ENCODE data around the gene MATN4.
A peak's percentile ranks its signal among the peaks of the same experiment; 100 is the strongest.

MATN4 gene

GRCh38 chr20:45313065-45313695, 5.1 kb upstream of the MATN4 start:
- DNase-seq: no peak

GRCh38 chr20:45312241-45312640, 4.1 kb upstream of the MATN4 start:
- DNase-seq: no peak

DNA sequence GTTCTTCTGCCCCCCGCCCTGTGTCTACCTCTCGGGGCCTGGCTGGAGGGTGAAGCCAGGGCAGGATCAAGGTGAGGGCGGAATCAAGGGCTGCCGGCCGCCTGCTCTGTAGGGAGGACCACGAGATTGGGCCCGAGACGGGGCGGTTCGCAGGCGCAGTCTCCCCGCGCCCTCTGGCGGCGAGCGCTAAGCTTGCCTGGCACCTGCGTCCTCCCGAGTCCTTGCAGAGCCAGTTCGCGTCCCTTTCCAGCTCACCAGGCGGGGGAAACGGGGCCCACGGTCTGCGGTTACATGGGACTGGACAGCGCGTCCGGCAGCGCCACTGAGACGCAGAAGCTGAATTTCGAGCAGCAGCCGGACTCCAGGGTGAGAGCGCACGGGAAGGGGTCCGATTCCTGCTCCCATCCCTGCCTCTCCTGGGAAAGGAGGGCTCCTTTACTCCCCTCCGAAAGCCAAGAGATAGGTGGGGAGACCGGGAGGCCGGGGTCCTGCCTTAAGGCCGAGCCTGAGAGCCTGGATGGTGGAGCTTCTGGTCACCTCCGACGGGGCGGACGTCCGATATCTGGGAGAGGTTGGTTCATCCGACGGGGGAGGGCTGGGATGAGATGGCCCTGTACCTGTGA, 3.6 kb upstream of the MATN4 start:
- no peak for DNase-seq

DNA sequence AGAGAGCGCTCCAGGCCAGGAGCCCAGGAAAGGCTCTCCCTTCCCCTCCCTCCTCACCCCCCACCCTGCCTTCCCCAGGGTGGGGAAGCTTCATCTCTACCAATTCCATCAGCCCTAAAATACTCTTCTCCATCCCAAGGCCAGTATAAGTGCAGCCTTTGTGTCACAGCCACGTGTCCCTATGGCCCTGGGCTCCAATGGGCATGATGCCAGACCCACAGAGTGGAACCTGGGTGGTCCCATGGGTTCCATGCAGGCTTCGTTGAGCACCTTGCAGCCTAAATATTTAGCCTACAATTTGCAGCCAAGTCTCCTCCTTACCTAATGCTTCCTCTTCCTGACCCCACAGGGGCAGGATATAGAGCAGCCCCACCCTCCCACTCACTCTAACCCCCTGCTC, 976 bp upstream of the MATN4 start:
- DNase-seq: no peak

GRCh38 chr20:45307076-45307640, 941 bp downstream of the MATN4 start:
- no peak for DNase-seq

DNA sequence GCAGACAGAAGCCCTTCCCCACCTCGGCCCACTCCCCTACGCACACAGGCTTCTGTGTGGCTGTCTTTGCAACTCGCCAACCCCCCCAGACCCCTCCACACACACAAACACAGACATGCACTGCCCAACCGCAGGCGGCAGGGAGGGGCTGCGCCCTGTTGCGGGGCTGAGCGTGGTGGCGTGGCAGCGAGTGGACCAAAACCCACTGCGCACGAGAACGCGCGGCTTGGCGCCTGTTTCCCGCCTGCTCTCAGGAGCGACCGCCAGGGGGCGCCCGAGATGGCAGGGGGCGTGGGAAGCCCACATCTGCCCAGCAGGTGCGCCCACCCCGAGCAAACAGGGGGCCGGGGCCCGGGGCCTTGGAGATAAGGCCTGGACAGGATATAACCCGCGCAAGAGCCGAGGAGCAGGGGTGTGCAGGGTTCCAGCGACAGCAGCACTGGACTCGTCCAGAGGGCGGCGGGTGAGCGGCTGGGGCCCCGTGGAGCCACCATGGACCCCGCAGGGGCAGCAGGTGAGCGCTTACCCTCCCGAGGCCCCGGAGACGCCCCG, 1.6 kb downstream of the MATN4 start, which contains the start of gene RBPJL:
Gene RBPJL (plus strand): TSS at position 410 of the 552 bp plus-strand sequence. CDS start 83 bp downstream, at position 493.
- DNase-seq: no peak

DNA sequence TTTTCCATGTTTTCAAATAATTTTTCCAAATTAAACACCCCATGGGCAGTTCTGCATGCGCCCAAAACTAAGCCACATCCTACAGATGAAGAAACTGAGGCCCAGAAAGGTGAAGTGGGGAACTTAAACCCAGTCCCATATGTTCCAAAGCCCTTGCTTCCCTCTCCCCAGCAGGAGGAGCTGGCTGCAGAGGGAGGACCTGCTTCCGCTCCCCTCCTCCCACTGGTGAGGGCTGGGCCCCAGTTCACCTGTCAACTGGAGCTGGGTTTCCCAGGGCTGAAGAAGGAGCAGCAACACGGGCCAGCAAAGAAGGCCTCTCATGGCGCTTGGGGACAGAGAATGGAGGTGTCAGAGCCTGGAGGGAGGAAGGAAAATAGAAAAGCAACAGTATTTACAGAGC, 2.8 kb downstream of the MATN4 start:
- DNase-seq: no peak

DNA sequence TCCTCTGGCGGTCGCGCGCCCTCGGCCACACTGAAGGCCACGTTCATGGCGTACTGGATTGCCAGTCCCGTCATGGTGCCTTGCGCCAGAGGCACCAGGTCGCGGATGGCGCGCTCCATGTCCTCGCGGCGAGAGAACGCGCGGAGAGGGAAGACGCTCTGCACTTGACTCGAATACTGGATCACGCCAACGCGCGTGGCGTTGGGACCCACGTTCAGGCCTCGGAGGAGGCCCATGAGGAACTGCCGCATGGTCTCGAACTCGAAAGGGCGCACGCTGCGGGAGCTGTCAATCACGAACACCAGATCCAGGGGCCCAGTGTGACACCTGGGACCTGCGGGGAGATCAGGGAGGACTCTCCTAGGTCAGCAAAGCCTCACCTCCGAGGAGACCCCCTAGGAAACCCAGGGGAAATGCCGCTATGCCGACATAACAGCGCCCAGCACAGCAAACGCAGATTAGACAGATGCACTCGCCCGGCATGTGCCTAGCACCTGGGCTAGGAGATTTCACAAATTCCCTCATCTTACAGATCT, 3.6 kb downstream of the MATN4 start:
- DNase-seq: no peak

GRCh38 chr20:45303586-45304463, 4.3 kb downstream of the MATN4 start:
- DNase-seq: no peak

DNA sequence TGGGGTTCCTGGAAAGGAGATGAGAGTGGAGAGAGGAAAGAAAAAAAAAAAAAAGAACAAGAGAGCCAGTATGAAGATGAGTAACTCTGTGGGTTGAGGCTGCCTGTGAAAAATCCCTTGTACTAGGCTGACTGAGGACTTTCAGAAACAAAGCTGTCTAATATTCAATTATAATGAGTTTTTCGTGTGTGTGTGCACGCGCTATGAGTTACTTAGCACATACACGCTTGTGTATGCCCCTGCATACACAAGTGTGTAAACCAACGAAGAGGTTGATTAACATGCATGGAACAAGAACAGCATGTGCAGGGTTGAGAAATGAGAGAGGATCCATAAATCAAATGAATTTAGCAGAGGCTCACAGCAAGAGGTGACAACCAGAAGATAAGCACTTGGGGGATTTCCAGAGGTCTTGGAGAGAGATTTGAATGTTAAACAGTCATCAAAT, 6.3 kb downstream of the MATN4 start:
- no peak for DNase-seq

- no peak for DNase-seq
Measured at GRCh38 chr20:45300961-45301360, 7.1 kb downstream of the MATN4 start.

DNA sequence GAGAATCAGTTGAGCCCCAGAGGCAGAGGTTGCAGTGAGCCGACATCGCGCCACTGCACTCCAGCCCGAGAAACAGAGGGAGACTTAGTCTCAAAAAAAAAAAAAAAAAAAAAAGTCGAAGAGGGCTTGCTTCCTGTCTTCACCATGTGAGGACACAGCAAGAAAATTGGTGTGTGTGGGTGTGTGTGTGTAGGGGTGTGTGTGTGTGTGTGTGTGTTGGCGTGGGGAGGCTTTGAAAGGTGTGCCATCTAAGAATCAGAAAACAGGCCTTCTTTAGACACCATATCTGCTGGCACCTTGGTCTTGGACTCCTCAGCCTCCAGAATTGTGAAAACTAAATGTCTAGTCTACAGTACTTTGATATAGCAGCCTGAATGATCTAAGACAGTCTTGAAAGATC, 8.3 kb downstream of the MATN4 start:
- no peak for DNase-seq

GRCh38 chr20:45297786-45298497, 10.2 kb downstream of the MATN4 start:
- no peak for DNase-seq

GRCh38 chr20:45294659-45295058, 13.4 kb downstream of the MATN4 start:
- no peak for DNase-seq

GRCh38 chr20:45294003-45294368, 14.1 kb downstream of the MATN4 start:
- DNase-seq: no peak

- DNase-seq: peak; percentile 25
Measured at GRCh38 chr20:45293041-45294002, 14.8 kb downstream of the MATN4 start.

DNA sequence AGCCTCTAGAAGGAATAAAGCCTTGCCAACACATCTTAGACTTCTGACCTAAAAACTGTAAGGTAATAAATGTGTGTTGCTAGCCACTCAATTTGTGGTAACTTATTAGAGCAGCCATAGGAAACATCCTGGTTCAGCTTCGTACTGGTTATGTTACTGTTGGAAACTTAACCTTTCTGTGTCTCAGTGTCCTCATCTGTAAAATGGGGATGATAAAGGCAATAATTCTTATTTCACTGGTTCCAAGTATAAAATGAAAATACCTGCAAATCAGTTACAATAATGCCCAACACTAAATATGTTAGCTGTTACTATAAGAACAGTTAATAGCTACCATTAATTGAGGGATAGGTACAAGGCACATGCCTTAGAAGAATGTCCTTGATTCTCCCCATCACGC, 15.8 kb downstream of the MATN4 start:
- no peak for DNase-seq

- DNase-seq: no peak
Measured at GRCh38 chr20:45291526-45291925, 16.6 kb downstream of the MATN4 start.

DNA sequence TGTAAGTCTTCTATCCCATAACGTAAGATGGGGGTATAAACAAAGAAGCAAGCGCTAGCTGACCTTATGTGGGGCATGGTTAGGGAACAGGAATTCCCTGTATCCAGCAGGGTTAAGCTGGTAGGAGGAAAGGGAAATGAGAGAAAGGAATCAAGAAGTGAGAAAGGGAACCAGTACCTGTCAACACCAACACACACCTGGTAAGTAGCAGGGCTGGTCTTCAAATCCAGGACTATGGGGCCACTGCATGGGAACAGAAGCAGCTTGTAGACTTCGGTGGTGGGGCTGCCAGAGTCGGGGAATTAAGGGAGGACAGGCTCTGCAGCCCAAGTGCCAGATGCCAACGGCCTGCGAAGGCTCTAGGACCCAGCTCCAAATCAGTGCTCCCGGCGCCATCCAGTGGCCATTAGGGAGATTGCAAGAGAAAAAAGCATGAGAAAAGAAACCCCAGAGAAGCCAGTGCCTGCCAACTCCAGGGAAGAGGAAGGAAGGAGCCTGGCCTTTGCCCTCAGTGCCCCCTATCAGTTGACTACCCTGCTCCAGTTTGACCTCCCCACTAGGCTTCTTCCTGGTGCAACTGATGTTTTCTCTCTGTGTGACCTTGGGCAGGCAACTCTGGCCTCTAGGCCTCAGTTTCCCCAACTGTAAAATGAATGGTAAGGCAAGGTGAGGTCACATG, 17.3 kb downstream of the MATN4 start:
- DNase-seq: peak; percentile 62

GRCh38 chr20:45289942-45290676, 18.0 kb downstream of the MATN4 start:
- no peak for DNase-seq

Measured in GDM1 (cell line).